Activated T-helper 9 cell treated with anti-CD3 and anti-CD28 coated beads, Interleukin-2, amount 50 U/mL, for 16 hours (primary cell): ENCODE results near the gene CD48.

Experiments
- DNase-seq: peaks from one replicate; pipeline ENCODE4 v3.0.0-alpha.2; 2020; ENCODE audit warnings: low read depth

The CD48 gene

DNA sequence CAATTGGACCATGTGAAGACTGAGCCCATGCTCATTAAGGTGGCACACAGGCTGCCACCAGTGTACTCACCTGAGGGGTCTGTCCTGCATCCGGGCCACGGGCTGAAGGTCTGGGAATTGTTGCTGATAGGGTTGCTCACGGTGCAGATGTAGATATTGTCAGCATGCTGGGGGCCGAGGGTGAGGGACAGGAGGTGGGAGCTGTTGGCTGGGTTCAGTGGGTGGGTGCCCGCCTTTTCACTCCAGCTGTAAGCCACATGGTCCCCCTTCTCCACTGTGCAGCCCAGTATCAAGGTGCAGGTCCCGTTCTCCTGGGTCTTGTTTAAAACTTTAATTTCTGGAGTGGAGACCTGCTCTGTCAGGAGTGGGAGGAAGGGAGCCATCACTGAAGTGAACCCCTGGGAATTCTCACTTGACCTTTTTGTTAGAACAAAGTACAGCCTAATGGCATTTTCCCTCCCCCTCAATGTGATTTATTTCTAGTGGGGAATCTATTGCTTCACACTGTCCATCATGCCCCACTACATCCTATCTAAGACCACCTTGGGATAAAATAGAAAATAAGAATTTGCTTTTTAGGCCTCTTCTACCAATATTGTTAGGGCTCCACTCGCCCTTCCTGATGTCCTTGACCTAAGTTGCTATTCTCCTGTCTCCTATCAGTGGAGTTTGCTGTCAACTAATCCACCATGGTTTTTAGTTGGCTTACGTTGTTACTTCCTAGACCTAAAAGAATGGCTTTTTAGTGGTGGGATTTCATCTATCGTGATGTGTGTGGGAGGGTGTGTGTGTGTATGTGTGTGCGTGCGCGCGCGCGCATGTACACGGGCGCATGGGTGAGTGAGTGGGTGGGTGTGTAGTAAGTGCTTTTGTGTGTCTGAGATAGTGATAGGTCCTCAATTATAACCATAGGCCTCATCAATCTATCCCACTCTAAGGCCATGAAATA, 76.8 kb downstream of the CD48 start:
- no peak for DNase-seq

- DNase-seq: no peak
These were observed 78.2 kb downstream of the CD48 start for GRCh38 chr1:160633330-160633903.

GRCh38 chr1:160631983-160632625, 79.5 kb downstream of the CD48 start:
- no peak for DNase-seq

- no peak for DNase-seq
These were observed 80.8 kb downstream of the CD48 start for GRCh38 chr1:160630523-160631451.

DNA sequence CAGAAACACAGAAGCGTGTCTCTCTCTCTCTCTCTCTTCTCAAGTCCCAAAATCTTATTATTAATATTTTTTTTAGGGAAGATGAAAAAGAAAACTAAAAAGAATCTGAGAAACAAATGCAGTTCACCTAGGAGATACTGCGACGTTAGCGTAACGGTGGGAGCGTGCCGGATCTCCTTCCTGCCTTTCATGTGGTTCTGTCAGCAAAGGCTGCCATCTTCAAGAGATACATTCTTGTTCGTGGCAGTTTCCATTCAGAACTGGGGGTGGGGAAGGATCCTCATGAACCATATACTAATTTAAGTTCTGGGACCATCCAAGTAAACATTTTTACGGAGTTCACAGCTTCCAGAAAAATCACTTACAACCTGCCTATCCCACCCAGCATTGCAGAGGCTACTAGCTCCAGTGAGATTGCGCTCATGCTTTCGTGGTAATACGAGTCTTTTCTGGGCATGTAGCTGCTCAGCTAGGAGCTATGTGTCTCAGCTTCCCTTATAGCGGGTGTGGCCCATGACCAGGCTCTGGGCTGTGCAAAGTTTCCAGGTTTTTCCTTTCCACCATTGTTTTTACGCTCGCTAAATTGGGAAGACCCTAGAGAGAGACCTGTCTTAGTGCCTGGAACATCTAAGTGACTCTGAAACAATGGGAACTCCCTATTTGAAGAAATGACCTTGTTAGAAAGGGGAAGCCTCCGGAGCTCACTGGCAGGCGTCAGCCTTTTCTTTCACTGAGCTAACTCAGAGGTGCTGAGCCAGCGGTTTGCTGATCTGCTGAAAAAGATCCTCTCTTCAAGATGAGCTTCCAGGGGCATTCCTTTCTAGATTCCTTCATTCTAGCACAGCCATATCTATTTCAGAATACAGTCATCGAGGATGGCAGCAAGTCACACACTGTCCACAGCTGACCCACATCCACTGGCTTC, 82.1 kb downstream of the CD48 start:
- peak; percentile 50 for DNase-seq

DNA sequence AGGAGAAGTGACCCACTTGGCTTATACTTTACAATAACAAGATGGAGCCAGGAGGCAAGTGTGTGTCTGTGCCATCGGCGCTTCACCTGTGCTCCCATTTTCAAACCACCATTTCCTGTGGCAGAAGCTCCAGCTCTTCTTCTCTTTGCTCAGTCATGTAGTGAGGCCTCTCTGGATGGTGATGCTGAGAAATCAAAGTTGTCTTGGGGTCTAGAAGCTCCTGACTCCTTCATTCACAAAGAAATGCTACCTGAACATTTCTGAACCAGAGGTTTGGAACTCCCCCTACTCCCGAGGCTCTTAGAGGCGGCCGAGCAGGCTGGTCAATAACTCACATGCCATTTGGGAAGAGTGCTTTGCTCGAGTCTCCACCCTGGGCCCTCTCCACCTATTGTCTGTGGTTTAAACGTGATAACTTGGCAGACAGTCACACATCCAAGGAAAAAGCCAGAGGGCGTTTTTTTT, 82.8 kb downstream of the CD48 start:
- DNase-seq: no peak
